A549 (cell line): Measurements from ENCODE around the gene KCTD19. TPM values are rescaled to one million over a fixed set of nuclear protein-coding genes. Genes with fewer than 3 reads are reported as not detected.

Experiments used
- ATAC-seq, 2 experiments: fragments of 200-7000 bp in 1 of 2; fragments of >200 bp in 1 of 2; cut with Nextera tagmentation in 1 of 2; cut with Tn5 transposase in 1 of 2; 3 replicates each; pipeline versions ENCODE4 v1.8.0 to v1.9.1; 2018 to 2020; ENCODE audit warnings: mild to moderate bottlenecking in 1 of 2, moderate library complexity in 1 of 2
- CTCF ChIA-PET: fragments of 300-600 bp; sonication (Branson Sonifier 250); formaldehyde crosslinking; extraction: SDS; loops from one replicate; lab custom pipeline; 2021; ENCODE audit warnings: antibody characterized with exemption, inconsistent platforms; lab: Yijun Ruan, JAX
- POLR2A ChIA-PET: fragments of 350-600 bp; formaldehyde crosslinking; extraction: SDS; loops from one replicate; lab custom pipeline; 2021; ENCODE audit warnings: antibody characterized with exemption, inconsistent platforms; lab: Yijun Ruan, JAX
- DNase-seq, 2 experiments: peaks; one replicate each; pipeline versions ENCODE4 v3.0.0 to v3.0.0-alpha.2; 2011 to 2016; ENCODE audit warnings: low read depth in 1 of 2, low spot score in 1 of 2
- FAIRE-seq: peaks from 2 replicates; lab custom pipeline; 2011; peaks lifted over from hg19 to GRCh38; lab: Jason Lieb, UNC
- H3K27ac ChIP-seq, 2 experiments: fragments of >200 bp; sonication (Bioruptor Twin); formaldehyde crosslinking; 3 replicates each; pipeline ENCODE4 v1.5.1; 2016 to 2017
- H3K4me1 ChIP-seq: fragments of >200 bp; sonication (Bioruptor Twin); formaldehyde crosslinking; 3 replicates; pipeline ENCODE4 v1.6.1; 2016
- H3K4me2 ChIP-seq: fragments of >200 bp; sonication (Bioruptor Twin); formaldehyde crosslinking; 3 replicates; pipeline ENCODE4 v1.6.1; 2016
- H3K4me3 ChIP-seq: fragments of >200 bp; sonication (Bioruptor Twin); formaldehyde crosslinking; 3 replicates; pipeline ENCODE4 v1.5.1; 2016
- H3K9me3 ChIP-seq: fragments of >200 bp; sonication (Bioruptor Twin); formaldehyde crosslinking; 3 replicates; pipeline ENCODE4 v1.6.1; 2016
- BHLHE40 ChIP-seq: IDR thresholded peaks from 2 replicates; pipeline ENCODE4 v1.6.1; 2012; ENCODE audit warnings: low read depth, low read length, inconsistent platforms
- CBX2 ChIP-seq: fragments of 200-600 bp; sonication (generic); IDR thresholded peaks from 2 replicates; pipeline ENCODE4 v1.6.1; 2016; ENCODE audit warnings: low read depth, mild to moderate bottlenecking, borderline replicate concordance
- CEBPB ChIP-seq, 2 experiments: fragments of >200 bp in 1 of 2; sonication (Bioruptor Twin) in 1 of 2; formaldehyde crosslinking in 1 of 2; IDR thresholded peaks; 2 replicates each; pipeline ENCODE4 v1.6.1; 2012 to 2016
- CHD2 ChIP-seq: fragments of 150-350 bp; IDR thresholded peaks from 2 replicates; pipeline ENCODE4 v1.6.1; 2014; ENCODE audit warnings: low read length; ENCODE audit not compliant: partially characterized antibody
- CHD4 ChIP-seq: fragments of 200-600 bp; sonication (generic); IDR thresholded peaks from 2 replicates; pipeline ENCODE4 v1.6.1; 2016; ENCODE audit warnings: antibody characterized with exemption, mild to moderate bottlenecking, borderline replicate concordance
- EHMT2 ChIP-seq: fragments of 200-600 bp; sonication (generic); IDR thresholded peaks from 2 replicates; pipeline ENCODE4 v1.6.1; 2016; ENCODE audit warnings: antibody characterized with exemption, low read depth, mild to moderate bottlenecking, moderate library complexity
- EP300 ChIP-seq, 2 experiments: fragments of >200 bp; sonication (Bioruptor Twin); formaldehyde crosslinking; IDR thresholded peaks; 2 replicates in 1 of 2; 3 replicates in 1 of 2; pipeline ENCODE4 v1.6.1; 2016 to 2017
- FOXS1 ChIP-seq: fragments of 250-450 bp; sonication (Bioruptor Pico); IDR thresholded peaks from 2 replicates; pipeline ENCODE4 v1.5.0; 2020; ENCODE audit warnings: mild to moderate bottlenecking, moderate library complexity
- HDAC2 ChIP-seq: fragments of 200-600 bp; sonication (generic); IDR thresholded peaks from 2 replicates; pipeline ENCODE4 v1.6.1; 2016
- HOXB5 ChIP-seq: fragments of 250-450 bp; sonication (Bioruptor Pico); IDR thresholded peaks from 2 replicates; pipeline ENCODE4 v1.5.0; 2020; ENCODE audit warnings: mild to moderate bottlenecking, moderate library complexity
- JUN ChIP-seq, 2 experiments: fragments of >200 bp; sonication (Bioruptor Twin); formaldehyde crosslinking; IDR thresholded peaks; 2 replicates in 1 of 2; 3 replicates in 1 of 2; pipeline ENCODE4 v1.6.1; 2016 to 2017
- KDM1A ChIP-seq: fragments of 200-600 bp; sonication (generic); IDR thresholded peaks from 2 replicates; pipeline ENCODE4 v1.6.1; 2016; ENCODE audit warnings: low read depth, mild to moderate bottlenecking
- KDM5A ChIP-seq: fragments of 200-600 bp; sonication (generic); IDR thresholded peaks from 2 replicates; pipeline ENCODE4 v1.6.1; 2016; ENCODE audit warnings: antibody characterized with exemption, mild to moderate bottlenecking
- MAZ ChIP-seq: fragments of 150-350 bp; IDR thresholded peaks from 2 replicates; pipeline ENCODE4 v1.6.1; 2014; ENCODE audit warnings: antibody characterized with exemption, low read depth, low read length, borderline replicate concordance
- NFE2L2 ChIP-seq: fragments of 150-350 bp; conservative IDR thresholded peaks from 2 replicates; pipeline ENCODE4 v1.6.1; 2014; ENCODE audit warnings: low read length
- POLR2AphosphoS2 ChIP-seq: conservative IDR thresholded peaks from 2 replicates; pipeline ENCODE4 v1.6.1; 2012; ENCODE audit warnings: low read length, improper control_type of control experiment, inconsistent platforms
- RAD21 ChIP-seq, 2 experiments: fragments of >200 bp in 1 of 2; sonication (Bioruptor Twin) in 1 of 2; formaldehyde crosslinking in 1 of 2; IDR thresholded peaks in 1 of 2; conservative IDR thresholded peaks in 1 of 2; 2 replicates in 1 of 2; 3 replicates in 1 of 2; pipeline ENCODE4 v1.6.1; 2012 to 2018; ENCODE audit warnings: inconsistent platforms in 1 of 2
- RCOR1 ChIP-seq: fragments of 150-350 bp; IDR thresholded peaks from 2 replicates; pipeline ENCODE4 v1.6.1; 2014; ENCODE audit warnings: antibody characterized with exemption, low read length, low read depth
- RNF2 ChIP-seq: fragments of 200-600 bp; sonication (generic); IDR thresholded peaks from 2 replicates; pipeline ENCODE4 v1.6.1; 2016; ENCODE audit warnings: low read depth, mild to moderate bottlenecking, antibody characterized with exemption, moderate library complexity, borderline replicate concordance
- SMC3 ChIP-seq: fragments of >200 bp; sonication (Bioruptor Twin); formaldehyde crosslinking; IDR thresholded peaks from 3 replicates; pipeline ENCODE4 v1.6.1; 2018; ENCODE audit warnings: inconsistent platforms
- SREBF2 ChIP-seq: fragments of 450-650 bp; IDR thresholded peaks from 2 replicates; pipeline ENCODE4 v1.6.1; 2014; ENCODE audit warnings: mild to moderate bottlenecking, moderate library complexity
- TFCP2L1 ChIP-seq: fragments of 250-450 bp; sonication (Bioruptor Pico); IDR thresholded peaks from 2 replicates; pipeline ENCODE4 v1.5.0; 2021; ENCODE audit warnings: mild to moderate bottlenecking
- ZC3H11A ChIP-seq: fragments of 450-650 bp; IDR thresholded peaks from 2 replicates; pipeline ENCODE4 v1.6.1; 2014; ENCODE audit warnings: antibody characterized with exemption, mild to moderate bottlenecking
- WGBS: methylation state at CpG from one replicate; pipeline ENCODE4 v1.1.6; 2017; ENCODE audit errors: missing lambda C conversion rate; 5-methylcytosine and 5-hydroxymethylcytosine counted together
- polyA plus RNA-seq, 4 experiments: library from polyadenylated mRNA; depleted of rRNA in 3 of 4; stranded (reverse); fragments of >200 nt; fragmentation: RNase III in 1 of 4; extraction: RNeasy Plus Mini Kit Qiagen cat#74134 plus additional on column Dnase treatment in 1 of 4; gene quantifications; 2 replicates in 3 of 4; 3 replicates in 1 of 4; pipeline ENCODE4 v1.2.3, GENCODE V29; 2011 to 2017
- TF ChIP-seq, protein P1 (sequence below): fragments of 450-650 bp; IDR thresholded peaks from 2 replicates; pipeline ENCODE4 v1.6.1; 2014; ENCODE audit warnings: antibody characterized with exemption
- TF ChIP-seq, protein P2 (sequence below): fragments of >200 bp; sonication (Bioruptor Twin); formaldehyde crosslinking; IDR thresholded peaks from 3 replicates; pipeline ENCODE4 v1.6.1; 2016

The KCTD19 gene
- polyA plus RNA-seq, 2 of the 4 experiments (the other 2 are of a cell fraction): 0.57 to 1.1 TPM

DNA sequence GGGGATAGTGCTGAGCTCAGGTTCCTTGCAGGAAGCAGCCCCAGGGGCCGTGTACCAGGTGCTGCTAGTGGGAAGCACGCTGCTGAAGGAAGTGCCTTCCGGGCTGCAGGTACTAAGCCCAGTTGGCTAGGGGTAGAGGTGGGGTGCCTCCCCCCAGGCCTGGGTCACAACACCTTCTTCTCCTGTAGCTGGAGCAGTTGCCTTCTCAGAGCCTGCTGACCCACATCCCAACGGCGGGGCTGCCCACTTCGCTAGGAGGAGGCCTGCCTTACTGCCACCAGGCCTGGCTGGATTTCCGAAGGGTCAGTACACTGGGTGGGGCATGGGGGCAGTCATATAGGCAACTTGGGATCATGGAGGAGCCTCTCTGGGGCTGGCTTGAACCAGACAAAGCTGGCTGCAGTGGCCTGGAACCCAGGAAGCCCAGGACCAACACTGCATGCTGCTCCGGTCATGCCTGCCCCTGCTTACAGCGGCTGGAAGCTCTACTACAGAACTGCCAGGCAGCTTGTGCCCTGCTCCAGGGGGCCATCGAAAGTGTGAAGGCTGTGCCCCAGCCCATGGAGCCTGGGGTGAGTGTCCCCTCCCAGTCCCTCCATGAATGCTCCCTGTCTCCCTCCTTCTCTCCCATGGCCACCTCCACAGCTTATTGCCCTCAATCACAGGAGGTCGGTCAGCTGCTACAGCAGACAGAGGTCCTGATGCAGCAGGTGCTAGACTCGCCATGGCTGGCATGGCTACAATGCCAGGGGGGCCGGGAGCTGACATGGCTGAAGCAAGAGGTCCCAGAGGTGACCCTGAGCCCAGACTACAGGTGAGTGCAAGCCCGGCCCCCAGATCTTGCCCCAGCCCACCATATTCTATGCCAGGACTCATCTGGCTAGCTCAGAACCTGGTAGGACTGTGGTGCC, 44.8 kb downstream of the KCTD19 start:
- ChIA-PET CTCF (interaction anchor here (0.7 to 3.3 kb wide), 14 partner anchors 12 to 321 kb away, joined by 3 to 11 read pairs (median 6); partner anchors contain the start of genes CES3, KCTD19 and LRRC36), POLR2A (interaction anchor here (0.7 kb wide), 1 partner anchor 111 kb away, joined by 3 read pairs; the partner anchor contains the start of gene NOL3)
- no peak overlapping the region for H3K4me3 ChIP-seq
- FAIRE-seq (no peak), ATAC-seq (no peak), DNase-seq (no peak)
- H3K9me3 ChIP-seq: no peaks in the 10 kb centered on the region
- TF ChIP-seq ZC3H11A (no peak), NFE2L2 (no peak), CHD4 (no peak), KDM1A (no peak), CHD2 (no peak), MAZ (no peak), POLR2AphosphoS2 (no peak), BHLHE40 (no peak), CBX2 (no peak), KDM5A (no peak), SREBF2 (no peak)
- no peak overlapping the region for H3K27ac ChIP-seq
- 83% methylated on average over 9 of the region's 14 CpGs for WGBS
- H3K4me2 ChIP-seq: no peak overlapping the region
- H3K4me1 ChIP-seq: peaks cover 29% of the 10 kb centered on the region

DNA sequence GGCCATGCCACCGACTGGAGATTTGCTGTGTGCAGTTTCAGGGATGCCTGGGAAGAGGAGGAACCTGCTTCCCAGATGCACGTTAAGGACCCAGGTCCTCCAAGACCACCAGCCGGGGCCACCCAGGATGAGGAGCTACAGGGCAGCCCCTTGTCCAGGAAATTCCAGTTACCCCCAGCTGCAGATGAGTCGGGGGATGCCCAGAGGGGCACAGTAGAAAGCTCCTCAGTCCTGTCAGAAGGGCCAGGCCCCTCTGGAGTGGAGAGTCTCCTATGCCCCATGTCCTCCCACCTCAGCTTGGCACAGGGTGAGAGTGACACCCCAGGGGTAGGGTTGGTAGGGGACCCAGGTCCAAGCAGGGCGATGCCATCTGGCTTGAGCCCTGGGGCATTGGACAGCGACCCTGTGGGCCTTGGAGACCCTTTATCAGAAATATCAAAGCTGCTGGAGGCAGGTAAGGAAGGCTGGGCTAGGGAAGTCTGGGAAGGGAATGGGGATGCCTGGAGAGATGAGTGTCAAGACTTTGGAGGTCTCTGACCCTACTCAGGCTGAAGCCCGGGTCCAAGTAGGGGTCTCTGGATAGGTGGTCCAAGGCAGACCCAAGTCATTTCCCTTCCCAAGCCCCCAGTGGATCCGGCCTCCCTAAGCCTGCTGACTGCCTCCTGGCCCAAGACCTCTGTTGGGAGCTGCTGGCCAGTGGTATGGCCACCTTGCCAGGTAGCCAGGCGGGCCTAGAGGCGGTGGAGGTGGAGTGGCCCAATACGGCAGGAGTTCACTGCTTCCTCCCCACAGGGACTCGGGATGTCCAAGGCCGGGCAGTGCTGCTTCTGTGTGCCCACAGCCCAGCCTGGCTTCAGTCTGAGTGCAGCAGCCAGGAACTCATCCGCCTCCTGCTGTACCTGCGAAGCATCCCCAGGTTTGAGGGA, 46.2 kb downstream of the KCTD19 start:
- H3K4me1 ChIP-seq: peaks cover 35% of the 10 kb centered on the region
- FAIRE-seq: no peak
- CTCF ChIA-PET: interaction anchor here (0.6 to 3.3 kb wide), 14 partner anchors 10 to 381 kb away, joined by 3 to 11 read pairs (median 4); no protein-coding TSS in a partner anchor
- DNase-seq: no peak
- no peak for ATAC-seq
- H3K9me3 ChIP-seq: no peaks in the 10 kb centered on the region
- peak overlapping the region; percentile 96 to 98; a peak in 5 of 6 replicates for H3K27ac ChIP-seq
- H3K4me2 ChIP-seq: peak overlapping the region; percentile 100
- peak overlapping the region; percentile 80 for H3K4me3 ChIP-seq
- TF ChIP-seq EP300 (IDR thresholded peaks at IDR 0.05) (no peak), CEBPB (IDR thresholded peaks at IDR 0.05) (no peak), RNF2 (no peak), JUN (IDR thresholded peaks at IDR 0.05) (no peak), CBX2 (no peak), MAZ (no peak)
- TF ChIP-seq, protein P1, sequence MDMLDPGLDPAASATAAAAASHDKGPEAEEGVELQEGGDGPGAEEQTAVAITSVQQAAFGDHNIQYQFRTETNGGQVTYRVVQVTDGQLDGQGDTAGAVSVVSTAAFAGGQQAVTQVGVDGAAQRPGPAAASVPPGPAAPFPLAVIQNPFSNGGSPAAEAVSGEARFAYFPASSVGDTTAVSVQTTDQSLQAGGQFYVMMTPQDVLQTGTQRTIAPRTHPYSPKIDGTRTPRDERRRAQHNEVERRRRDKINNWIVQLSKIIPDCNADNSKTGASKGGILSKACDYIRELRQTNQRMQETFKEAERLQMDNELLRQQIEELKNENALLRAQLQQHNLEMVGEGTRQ: no peak
- 95% methylated on average over 10 of the region's 15 CpGs for WGBS
- POLR2A ChIA-PET: interaction anchor here (1.2 kb wide), 1 partner anchor 12 kb away, joined by 5 read pairs; no protein-coding TSS in a partner anchor

DNA sequence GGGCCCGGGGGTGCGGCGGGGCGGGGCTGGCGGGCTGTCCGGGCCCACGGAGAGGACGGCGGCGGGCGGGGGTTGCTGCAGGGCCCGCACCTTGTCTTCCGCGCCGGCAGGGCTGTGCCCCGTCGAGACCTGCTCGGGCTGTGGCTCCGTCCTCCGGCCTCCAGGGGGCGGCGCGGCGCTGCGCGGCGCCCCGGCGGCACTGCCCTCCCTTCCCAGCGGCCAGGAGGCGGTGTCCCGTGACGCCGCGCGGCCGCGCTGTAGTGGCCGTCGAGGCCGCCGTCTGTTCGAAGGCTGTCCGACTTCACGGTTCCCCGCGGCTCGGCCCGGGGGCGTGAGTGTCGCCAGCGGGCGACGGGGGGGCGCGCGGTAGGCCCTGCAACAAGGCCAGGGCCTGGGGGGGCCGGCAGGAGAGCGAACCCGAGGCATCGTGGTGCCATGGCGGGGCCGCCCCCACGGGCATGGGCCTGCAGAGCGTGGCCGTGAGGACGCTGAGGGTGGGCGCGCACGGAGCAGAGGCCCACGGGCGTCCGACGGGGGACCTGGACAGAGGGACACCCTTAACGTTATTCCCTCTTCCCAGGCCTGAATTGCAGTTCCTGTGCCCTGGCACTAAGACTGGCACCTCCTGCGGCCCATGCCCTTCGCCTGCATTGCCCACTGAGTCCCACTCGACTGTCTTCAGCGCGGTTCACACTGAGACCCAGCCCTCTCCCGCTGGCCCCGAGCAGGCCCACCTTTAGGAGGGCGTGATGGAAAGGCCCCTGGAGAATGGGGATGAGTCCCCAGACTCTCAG, 47.0 kb downstream of the KCTD19 start, which contains the start of gene PLEKHG4:
Gene PLEKHG4 (plus strand): TSS at position 237 of the 794 bp plus-strand sequence. CDS start 513 bp downstream, at position 750.
- ChIA-PET CTCF (interaction anchor here (0.6 to 3.6 kb wide), 26 partner anchors 9 to 120 kb away, joined by 3 to 26 read pairs (median 4); partner anchors contain the start of genes KCTD19 and LRRC36), POLR2A (no interaction called here)
- H3K4me2 ChIP-seq: peak within 1 kb of the TSS; percentile 100
- ATAC-seq: peak; percentile 86 to 91
- peak; percentile 86 to 93 for DNase-seq
- H3K27ac ChIP-seq: peak within 1 kb of the TSS; percentile 96 to 98
- no peaks in the 10 kb centered on the region for H3K9me3 ChIP-seq
- 63% methylated on average over 19 of the region's 83 CpGs for WGBS
- peak within 1 kb of the TSS; percentile 80 for H3K4me3 ChIP-seq
- FAIRE-seq: no peak
- H3K4me1 ChIP-seq: peaks cover 35% of the 10 kb centered on the region
- TF ChIP-seq TFCP2L1 (CRISPR knock-in tag) (peak; percentile 17; the same call in 1 of the 2 replicates), HDAC2 (no peak), RAD21 (conservative IDR thresholded peaks at IDR 0.05 in 1 of 2, IDR thresholded peaks at IDR 0.05 in 1 of 2) (peak; percentile 33 to 60; a peak in 4 of 5 replicates), RCOR1 (no peak), HOXB5 (CRISPR knock-in tag) (peak; percentile 86), NFE2L2 (no peak), CHD2 (no peak), EHMT2 (no peak), FOXS1 (peak; percentile 78; the same call in 1 of the 2 replicates), SMC3 (peak; percentile 64), RNF2 (0 out of 2 replicates have a peak, but pooled peaks have one; percentile 70)
- TF ChIP-seq, protein P2, sequence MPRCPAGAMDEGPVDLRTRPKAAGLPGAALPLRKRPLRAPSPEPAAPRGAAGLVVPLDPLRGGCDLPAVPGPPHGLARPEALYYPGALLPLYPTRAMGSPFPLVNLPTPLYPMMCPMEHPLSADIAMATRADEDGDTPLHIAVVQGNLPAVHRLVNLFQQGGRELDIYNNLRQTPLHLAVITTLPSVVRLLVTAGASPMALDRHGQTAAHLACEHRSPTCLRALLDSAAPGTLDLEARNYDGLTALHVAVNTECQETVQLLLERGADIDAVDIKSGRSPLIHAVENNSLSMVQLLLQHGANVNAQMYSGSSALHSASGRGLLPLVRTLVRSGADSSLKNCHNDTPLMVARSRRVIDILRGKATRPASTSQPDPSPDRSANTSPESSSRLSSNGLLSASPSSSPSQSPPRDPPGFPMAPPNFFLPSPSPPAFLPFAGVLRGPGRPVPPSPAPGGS: 0 out of 3 replicates have a peak, but pooled peaks have one; percentile 43
- TF ChIP-seq, protein P1: no peak
